ENCODE data around the gene TMEM198. TPM values are rescaled to one million over a fixed set of nuclear protein-coding genes. Genes with fewer than 3 reads are reported as not detected.

Gene TMEM198
- polyA plus RNA-seq, 4 donors: 2.7 to 5.0 (median 3.6) TPM

GRCh38 chr2:219508971-219509779 is 34.7 kb upstream of the TMEM198 start:
- no peak for DNase-seq (ENCODE audit: low read depth in 4 of 4, low spot score in 2 of 4)

DNA sequence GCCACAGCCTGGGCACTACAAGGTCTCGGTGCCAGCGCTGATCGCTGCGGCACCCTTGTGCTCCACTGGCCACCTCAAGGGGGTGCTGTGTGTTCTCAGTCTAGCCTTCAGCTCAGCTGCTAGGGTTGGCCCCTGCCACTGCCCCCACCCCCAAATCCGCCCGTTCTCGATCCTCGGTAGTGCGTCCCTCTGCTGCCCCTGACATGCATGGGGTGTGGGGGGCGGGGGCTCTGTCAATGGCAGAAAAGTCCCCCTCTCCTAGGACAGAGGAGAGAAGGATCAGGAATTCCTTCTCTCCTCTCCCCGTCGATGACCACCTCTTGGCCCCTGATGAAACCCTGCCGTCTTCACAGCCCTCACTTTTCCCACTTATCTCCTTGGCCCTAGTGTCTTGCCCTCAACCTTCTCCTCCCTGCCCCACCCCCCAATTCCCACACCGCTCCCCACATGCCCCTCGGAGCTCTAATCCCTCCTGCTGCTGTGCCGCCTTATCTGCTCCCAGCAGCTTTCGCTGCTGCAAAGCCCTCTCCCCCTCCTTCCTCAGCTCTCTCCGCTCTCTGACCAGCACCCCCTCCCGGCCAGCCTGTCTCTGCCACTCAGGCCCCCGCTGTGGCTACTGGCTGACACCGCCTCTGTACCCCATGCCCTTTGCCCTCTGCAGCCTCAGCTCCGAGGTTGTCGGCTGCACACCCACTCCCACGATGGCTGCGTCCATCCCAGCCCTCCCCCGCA is 33.9 kb upstream of the TMEM198 start:
- DNase-seq (ENCODE audit: low read depth in 4 of 4, low spot score in 2 of 4): no peak

DNA sequence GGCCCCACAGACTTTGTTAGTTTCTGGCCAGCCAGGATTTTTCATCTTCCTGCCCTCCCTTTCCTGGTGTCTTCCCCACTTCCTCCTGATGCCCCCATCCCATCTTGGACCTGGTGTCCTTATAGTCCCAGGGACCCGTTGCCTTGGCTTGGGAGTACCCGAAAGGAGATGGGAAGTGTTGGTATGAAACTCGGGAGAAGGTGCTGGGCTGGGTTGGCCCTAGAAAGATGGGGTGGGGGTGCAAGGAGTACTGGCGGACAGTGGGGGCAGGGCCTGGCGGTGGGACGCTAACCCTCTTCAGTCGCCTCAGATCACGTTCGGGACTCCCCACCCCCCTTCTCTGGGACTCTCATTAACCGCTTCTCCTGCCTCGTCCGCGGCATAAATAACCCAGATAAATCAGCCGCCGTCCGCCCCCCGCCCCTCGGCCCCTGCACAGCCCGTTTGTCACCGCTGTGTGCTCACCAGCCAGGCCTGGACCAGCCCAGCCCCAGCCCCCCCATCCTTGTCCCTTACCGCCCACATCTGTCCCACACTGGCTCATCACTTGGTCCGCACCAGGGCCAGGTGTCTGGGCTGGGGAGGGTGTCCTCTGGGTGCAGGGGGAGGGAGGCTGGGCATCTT is 33.2 kb upstream of the TMEM198 start:
- no peak for DNase-seq (ENCODE audit: low read depth in 4 of 4, low spot score in 2 of 4)

GRCh38 chr2:219511547-219512325 is 32.1 kb upstream of the TMEM198 start:
- no peak for DNase-seq (ENCODE audit: low read depth in 4 of 4, low spot score in 2 of 4)

GRCh38 chr2:219512524-219513216 is 31.2 kb upstream of the TMEM198 start:
- no peak for DNase-seq (ENCODE audit: low read depth in 4 of 4, low spot score in 2 of 4)

- DNase-seq (ENCODE audit: low read depth in 4 of 4, low spot score in 2 of 4): no peak
These were observed 30.0 kb upstream of the TMEM198 start for GRCh38 chr2:219513787-219514186.

GRCh38 chr2:219514196-219514761 is 29.5 kb upstream of the TMEM198 start, which contains the start of gene ASIC4:
ASIC4 (plus strand) TSS chr2:219514482; CDS start chr2:219514725, 243 bp downstream.
- DNase-seq (ENCODE audit: low read depth in 4 of 4, low spot score in 2 of 4): no peak

DNA sequence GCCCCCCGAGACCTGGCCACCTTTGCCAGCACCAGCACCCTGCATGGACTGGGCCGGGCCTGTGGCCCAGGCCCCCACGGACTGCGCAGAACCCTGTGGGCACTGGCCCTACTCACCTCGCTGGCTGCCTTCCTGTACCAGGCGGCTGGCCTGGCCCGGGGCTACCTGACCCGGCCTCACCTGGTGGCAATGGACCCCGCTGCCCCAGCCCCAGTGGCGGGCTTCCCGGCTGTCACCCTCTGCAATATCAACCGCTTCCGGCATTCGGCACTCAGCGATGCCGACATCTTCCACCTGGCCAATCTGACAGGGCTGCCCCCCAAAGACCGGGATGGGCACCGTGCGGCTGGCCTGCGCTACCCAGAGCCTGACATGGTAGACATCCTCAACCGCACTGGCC is 29.0 kb upstream of the TMEM198 start:
- DNase-seq (ENCODE audit: low read depth in 4 of 4, low spot score in 2 of 4): no peak

- no peak for DNase-seq (ENCODE audit: low read depth in 4 of 4, low spot score in 2 of 4)
These were observed 27.8 kb upstream of the TMEM198 start for GRCh38 chr2:219515874-219516629.

DNA sequence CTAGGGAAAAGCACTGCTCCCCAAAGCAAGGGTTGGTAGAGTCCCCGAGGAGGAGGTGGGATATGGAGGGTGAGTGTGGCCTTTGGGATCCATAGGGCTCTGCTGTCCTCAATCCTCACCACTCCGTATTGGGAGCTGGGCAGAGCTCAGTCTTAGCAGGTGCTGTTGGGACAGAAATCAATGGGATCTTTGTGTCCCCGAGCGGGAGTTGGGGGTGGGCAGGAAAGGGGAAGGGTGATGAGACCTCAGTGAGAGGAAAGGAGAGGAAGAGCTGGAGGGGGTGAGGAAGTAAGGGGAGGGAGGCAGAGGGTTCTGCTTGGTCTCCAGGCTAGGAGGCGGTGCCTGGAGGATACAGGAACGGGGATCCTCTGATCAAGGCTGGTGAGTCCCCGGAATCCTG is 26.9 kb upstream of the TMEM198 start:
- no peak for DNase-seq (ENCODE audit: low read depth in 4 of 4, low spot score in 2 of 4)

- no peak for DNase-seq (ENCODE audit: low read depth in 4 of 4, low spot score in 2 of 4)
These were observed 25.7 kb upstream of the TMEM198 start for GRCh38 chr2:219517954-219518778.

- DNase-seq (ENCODE audit: low read depth in 4 of 4, low spot score in 2 of 4): no peak
These were observed 24.3 kb upstream of the TMEM198 start for GRCh38 chr2:219519526-219519916.

GRCh38 chr2:219520079-219520478 is 23.7 kb upstream of the TMEM198 start:
- DNase-seq (ENCODE audit: low read depth in 4 of 4, low spot score in 2 of 4): no peak

- no peak for DNase-seq (ENCODE audit: low read depth in 4 of 4, low spot score in 2 of 4)
These were observed 22.6 kb upstream of the TMEM198 start for GRCh38 chr2:219521066-219521880.

DNA sequence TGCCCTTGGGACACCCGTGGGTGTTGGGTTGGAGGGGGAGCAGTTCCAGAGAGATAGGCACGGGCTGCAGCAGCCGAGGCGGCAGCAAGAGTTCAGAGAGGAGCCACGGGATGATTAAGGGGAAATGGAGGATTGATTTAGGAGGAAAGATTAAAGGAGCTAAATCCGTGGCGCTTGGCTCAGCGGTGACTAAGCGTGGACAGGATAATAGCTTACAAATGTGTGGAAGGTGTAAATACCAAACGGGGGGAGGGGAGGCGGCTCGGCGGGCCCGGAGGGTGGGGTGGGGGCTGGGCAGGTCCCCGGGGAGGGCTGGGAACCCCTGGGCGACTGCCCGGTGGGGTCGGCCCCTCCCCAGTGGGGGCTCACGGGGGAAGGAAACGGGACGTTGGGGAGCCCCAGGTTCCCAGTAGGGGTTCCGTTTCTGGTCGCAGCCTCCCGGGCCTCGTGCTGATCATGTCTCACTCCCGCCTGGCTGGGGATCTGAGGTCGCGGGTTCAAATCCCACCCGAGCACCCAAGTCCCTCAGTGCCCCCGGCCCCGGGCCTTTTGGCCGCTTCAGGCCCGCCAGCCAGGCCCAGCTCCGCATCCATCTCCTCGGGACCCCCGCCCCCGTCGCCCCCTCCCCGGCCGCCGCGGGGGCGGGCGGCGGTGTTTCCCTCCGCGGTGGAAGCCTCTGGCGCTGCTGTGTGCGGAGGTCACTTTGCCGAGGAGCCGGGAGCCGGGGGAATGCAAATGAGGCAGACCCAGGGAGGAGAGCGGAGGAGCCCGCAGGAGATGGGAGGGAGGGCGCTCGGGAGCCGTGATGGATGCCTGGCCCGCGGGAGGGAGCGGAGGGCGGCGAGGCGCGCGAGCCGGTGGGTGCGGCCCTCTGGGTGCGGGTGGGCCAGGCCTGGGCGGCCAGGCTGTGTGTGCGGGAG is 21.5 kb upstream of the TMEM198 start:
- DNase-seq (ENCODE audit: low read depth in 4 of 4, low spot score in 2 of 4): no peak

DNA sequence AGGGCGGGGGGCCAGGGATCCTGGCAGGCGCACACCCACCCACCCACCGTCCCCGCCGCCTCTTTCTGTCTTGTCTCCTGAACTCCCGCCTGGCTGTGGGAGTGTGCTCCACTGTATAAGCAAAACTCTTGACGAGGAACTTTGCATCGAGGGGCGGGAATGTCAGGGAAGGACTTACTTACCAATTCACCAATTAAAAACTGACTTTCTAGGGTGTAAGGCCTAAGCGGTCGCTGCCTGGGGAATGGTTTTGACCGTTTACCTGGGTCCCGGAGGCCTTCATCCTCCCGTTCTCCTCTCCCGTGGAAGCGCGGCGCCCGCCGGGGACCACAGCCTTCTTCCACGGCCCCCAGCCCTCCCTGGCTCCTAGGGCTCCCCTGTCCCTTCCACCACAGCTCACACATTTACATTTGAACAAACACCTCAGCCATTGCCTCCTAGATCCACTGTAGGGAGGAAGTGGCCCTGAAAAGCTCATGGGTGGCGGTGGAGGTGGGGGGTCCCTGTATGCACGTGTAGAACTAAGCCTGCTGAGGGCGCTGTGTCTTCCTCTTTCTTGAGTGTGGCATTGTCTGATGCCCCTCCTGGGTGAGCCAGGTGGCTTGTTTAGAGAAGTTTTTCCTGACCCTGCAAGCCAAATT is 20.7 kb upstream of the TMEM198 start:
- no peak for DNase-seq (ENCODE audit: low read depth in 4 of 4, low spot score in 2 of 4)
